GM12878 (cell line): ENCODE measurements around the gene TESPA1. TPM values are rescaled to one million over a fixed set of nuclear protein-coding genes. Genes with fewer than 3 reads are reported as not detected.

Experiments
- ATAC-seq: fragments of 200-7000 bp; cut with Tn5 transposase; 3 replicates; pipeline ENCODE4 v1.9.1; 2020; ENCODE audit warnings: mild to moderate bottlenecking, moderate library complexity
- BruUV-seq: library from RNA; stranded (reverse); fragments of 400-500 nt; replicated peaks from 2 replicates; lab custom pipeline; 2021; lab: Mats Ljungman, UMichigan
- CTCF ChIA-PET: fragments of 300-600 bp; sonication (Branson Sonifier 250); formaldehyde crosslinking; extraction: SDS; loops from one replicate; lab custom pipeline; 2021; ENCODE audit warnings: inconsistent platforms; lab: Yijun Ruan, JAX
- POLR2A ChIA-PET: fragments of 350-600 bp; formaldehyde crosslinking; extraction: SDS; loops from one replicate; lab custom pipeline; 2021; ENCODE audit warnings: inconsistent platforms; lab: Charles Lee
- RAD21 ChIA-PET: fragments of 300-600 bp; sonication (Branson Sonifier 250); formaldehyde crosslinking; loops from one replicate; lab custom pipeline; 2023; ENCODE audit warnings: antibody characterized with exemption; ENCODE audit not compliant: unreplicated experiment; lab: Charles Lee
- SMC1A ChIA-PET: fragments of 300-600 bp; sonication (Branson Sonifier 250); formaldehyde crosslinking; loops from one replicate; lab custom pipeline; 2023; ENCODE audit not compliant: unreplicated experiment, uncharacterized antibody; lab: Charles Lee
- DNase-seq: peaks from one replicate; pipeline ENCODE4 v3.0.0-alpha.2; 2011; ENCODE audit warnings: low read depth, low spot score
- FAIRE-seq: peaks from 3 replicates; lab custom pipeline; 2011; peaks lifted over from hg19 to GRCh38; lab: Jason Lieb, UNC
- H2AFZ ChIP-seq: 2 replicates; pipeline ENCODE4 v1.6.0; 2011; ENCODE audit warnings: low read depth, low read length, control low read depth; ENCODE audit not compliant: control insufficient read depth
- H3K27ac ChIP-seq: 2 replicates; pipeline ENCODE4 v1.5.1; 2011; ENCODE audit warnings: control low read depth; ENCODE audit not compliant: control insufficient read depth, insufficient read depth
- H3K27me3 ChIP-seq, 2 experiments: replicated peaks in 1 of 2; 2 replicates each; pipeline versions ENCODE4 v1.6.0 to v1.6.1; 2011; ENCODE audit warnings: low read length in 1 of 2; ENCODE audit not compliant: control insufficient read depth in 2 of 2, insufficient read depth in 2 of 2
- H3K36me3 ChIP-seq, 2 experiments: 2 replicates each; pipeline ENCODE4 v1.5.1; 2011; ENCODE audit warnings: low read length in 1 of 2; ENCODE audit not compliant: control insufficient read depth in 2 of 2, insufficient read depth in 2 of 2
- H3K4me1 ChIP-seq: 2 replicates; pipeline ENCODE4 v1.6.1; 2011; ENCODE audit warnings: mild to moderate bottlenecking, low read length, moderate library complexity, mixed read lengths; ENCODE audit not compliant: control insufficient read depth, insufficient read depth
- H3K4me2 ChIP-seq: 2 replicates; pipeline ENCODE4 v1.6.0; 2011; ENCODE audit warnings: control low read depth; ENCODE audit not compliant: control insufficient read depth, insufficient read depth
- H3K4me3 ChIP-seq: fragments of 200-600 bp; sonication (generic); 2 replicates; pipeline ENCODE4 v1.5.1; 2016
- H3K79me2 ChIP-seq: 2 replicates; pipeline ENCODE4 v1.6.0; 2011; ENCODE audit warnings: low read length; ENCODE audit not compliant: control insufficient read depth, insufficient read depth
- H3K9ac ChIP-seq: 2 replicates; pipeline ENCODE4 v1.8.0; 2011; ENCODE audit warnings: low read length, control low read depth, mixed read lengths; ENCODE audit not compliant: control insufficient read depth, insufficient read depth
- H3K9me3 ChIP-seq: replicated peaks from 3 replicates; pipeline ENCODE4 v1.5.1; 2011; ENCODE audit warnings: mild to moderate bottlenecking, low read length; ENCODE audit not compliant: control insufficient read depth, insufficient read depth
- H4K20me1 ChIP-seq: 2 replicates; pipeline ENCODE4 v1.6.0; 2011; ENCODE audit not compliant: control insufficient read depth, insufficient read depth
- ATF3 ChIP-seq: IDR thresholded peaks from 2 replicates; pipeline ENCODE4 v1.6.1; 2011; ENCODE audit warnings: low read depth, mild to moderate bottlenecking, low read length, moderate library complexity, borderline replicate concordance; ENCODE audit errors: extremely low read depth
- ATF7 ChIP-seq: fragments of 450-650 bp; IDR thresholded peaks from 2 replicates; pipeline ENCODE4 v1.6.1; 2016; ENCODE audit warnings: low read depth, mild to moderate bottlenecking
- BHLHE40 ChIP-seq, 2 experiments: fragments of 450-650 bp in 1 of 2; IDR thresholded peaks; 2 replicates each; pipeline ENCODE4 v1.6.1; 2011 to 2017; ENCODE audit warnings: low read depth in 2 of 2, borderline replicate concordance in 1 of 2, improper control_type of control experiment in 1 of 2, low read length in 1 of 2, mild to moderate bottlenecking in 1 of 2
- BRCA1 ChIP-seq: IDR thresholded peaks from 2 replicates; pipeline ENCODE4 v1.6.1; 2011; ENCODE audit warnings: low read depth, low read length, improper control_type of control experiment
- CHD2 ChIP-seq: IDR thresholded peaks from 2 replicates; pipeline ENCODE4 v1.6.1; 2011; ENCODE audit warnings: low read depth, low read length, improper control_type of control experiment, borderline replicate concordance
- CREB1 ChIP-seq: IDR thresholded peaks from 2 replicates; pipeline ENCODE4 v1.6.1; 2012; ENCODE audit warnings: low read depth, mild to moderate bottlenecking, inconsistent platforms
- ETV6 ChIP-seq, 2 experiments: fragments of 450-650 bp in 1 of 2; IDR thresholded peaks in 1 of 2; conservative IDR thresholded peaks in 1 of 2; 2 replicates each; pipeline ENCODE4 v1.6.1; 2014; ENCODE audit warnings: antibody characterized with exemption in 1 of 2, borderline replicate concordance in 1 of 2, low read depth in 1 of 2, mild to moderate bottlenecking in 1 of 2, moderate library complexity in 1 of 2
- FOXK2 ChIP-seq: fragments of 450-650 bp; IDR thresholded peaks from 2 replicates; pipeline ENCODE4 v1.6.1; 2017; ENCODE audit warnings: mild to moderate bottlenecking, moderate library complexity
- FOXM1 ChIP-seq: IDR thresholded peaks from 2 replicates; pipeline ENCODE4 v1.6.1; 2012; ENCODE audit warnings: low read depth, mild to moderate bottlenecking, inconsistent platforms, low read length, moderate library complexity
- HCFC1 ChIP-seq: fragments of 150-350 bp; IDR thresholded peaks from 2 replicates; pipeline ENCODE4 v1.6.1; 2014; ENCODE audit warnings: low read length
- JUND ChIP-seq: IDR thresholded peaks from 2 replicates; pipeline ENCODE4 v1.6.1; 2012; ENCODE audit warnings: low read depth, mild to moderate bottlenecking, low read length, improper control_type of control experiment, moderate library complexity
- NFIC ChIP-seq: IDR thresholded peaks from 2 replicates; pipeline ENCODE4 v1.6.1; 2012; ENCODE audit warnings: low read depth, mild to moderate bottlenecking, inconsistent platforms, low read length, moderate library complexity
- NR2C1 ChIP-seq: fragments of 450-650 bp; IDR thresholded peaks from 2 replicates; pipeline ENCODE4 v1.6.1; 2017; ENCODE audit warnings: antibody characterized with exemption, mild to moderate bottlenecking, moderate library complexity
- RAD21 ChIP-seq: IDR thresholded peaks from 2 replicates; pipeline ENCODE4 v1.6.1; 2011; ENCODE audit warnings: mild to moderate bottlenecking, low read depth, low read length, moderate library complexity; ENCODE audit not compliant: insufficient read depth
- RAD51 ChIP-seq: fragments of 450-650 bp; IDR thresholded peaks from 2 replicates; pipeline ENCODE4 v1.6.1; 2016; ENCODE audit warnings: moderate library complexity, mild to moderate bottlenecking, inconsistent platforms
- RFX5 ChIP-seq: IDR thresholded peaks from 2 replicates; pipeline ENCODE4 v1.6.1; 2011; ENCODE audit warnings: low read depth, low read length, improper control_type of control experiment
- SKIL ChIP-seq: fragments of 450-650 bp; IDR thresholded peaks from 2 replicates; pipeline ENCODE4 v1.6.1; 2017; ENCODE audit warnings: mild to moderate bottlenecking, low read depth, inconsistent platforms; ENCODE audit not compliant: poor library complexity, severe bottlenecking
- SMAD1 ChIP-seq: fragments of 450-650 bp; IDR thresholded peaks from 2 replicates; pipeline ENCODE4 v1.6.1; 2018; ENCODE audit warnings: mild to moderate bottlenecking, low read depth; ENCODE audit not compliant: partially characterized antibody
- SMARCA5 ChIP-seq: fragments of 450-650 bp; IDR thresholded peaks from 2 replicates; pipeline ENCODE4 v1.6.1; 2017; ENCODE audit warnings: mild to moderate bottlenecking
- SRF ChIP-seq, 2 experiments: IDR thresholded peaks; 2 replicates each; pipeline ENCODE4 v1.6.1; 2011; ENCODE audit warnings: low read depth in 2 of 2, low read length in 2 of 2, mild to moderate bottlenecking in 1 of 2, moderate library complexity in 1 of 2
- TCF3 ChIP-seq: IDR thresholded peaks from 2 replicates; pipeline ENCODE4 v1.6.1; 2012; ENCODE audit warnings: low read depth, mild to moderate bottlenecking, low read length, borderline replicate concordance; ENCODE audit not compliant: insufficient read depth
- ZNF622 ChIP-seq: fragments of 450-650 bp; IDR thresholded peaks from 2 replicates; pipeline ENCODE4 v1.6.1; 2017; ENCODE audit warnings: mild to moderate bottlenecking, inconsistent platforms
- WGBS: methylation state at CpG from one replicate; pipeline ENCODE4 v1.1.6; 2016; ENCODE audit warnings: low lambda C conversion rate; ENCODE audit not compliant: insufficient replicate concordance, insufficient coverage; ENCODE audit errors: missing lambda C conversion rate; 5-methylcytosine and 5-hydroxymethylcytosine counted together
- in situ Hi-C: fragments of 300-500 bp; cut with MboI; formaldehyde crosslinking; loops from 9 replicates; pipeline ENCODE4 v1.14.3; 2018; ENCODE audit warnings: mixed read lengths
- intact Hi-C: fragments of 100-400 bp; cut with micrococcal nuclease; formaldehyde crosslinking; loops from one replicate; pipeline ENCODE4 v1.14.2; 2022; ENCODE audit not compliant: unreplicated experiment
- polyA plus RNA-seq, 11 experiments: library from polyadenylated mRNA; depleted of rRNA in 4 of 11; unstranded in 6 of 11; stranded (reverse) in 5 of 11; fragments of >200 nt; fragmentation: Nextera tagmentation in 4 of 11; fragmentation: Illumina TruSeq in 1 of 11; extraction: Ambion mirVana in 4 of 11; extraction: Trizol in 1 of 11; gene quantifications; 1 replicate in 1 of 11; 2 replicates in 10 of 11; pipeline versions ENCODE4 v1.2.1 to v1.2.3, GENCODE V29; 2011 to 2016; ENCODE audit warnings: inconsistent platforms in 2 of 11, missing spikeins in 2 of 11, low read depth in 1 of 11
- total RNA-seq, 4 experiments: library from RNA; depleted of rRNA in 3 of 4; stranded (reverse); fragments of >200 nt in 3 of 4; fragmentation: Illumina TruSeq in 1 of 4; extraction: Trizol in 1 of 4; gene quantifications; 2 replicates each; pipeline versions ENCODE4 v1.2.1 to v1.2.3, GENCODE V29; 2013 to 2021

TESPA1 gene
- total and polyA plus RNA-seq, 10 of the 15 experiments (the other 5 are each of a cell fraction or from before 2014, with no cell fraction given): 13.8 to 56.2 (median 23.9) TPM

GRCh38 chr12:54935235-54935951 is 49.2 kb downstream of the TESPA1 start:
- SMC1A ChIA-PET: interaction anchor here (1.1 to 2.9 kb wide), 12 partner anchors 10 to 186 kb away, joined by 3 to 9 read pairs (median 4); no protein-coding TSS in a partner anchor
- FAIRE-seq (peak; percentile 65), ATAC-seq (peak; percentile 98), DNase-seq (peak; percentile 60)
- RAD21 ChIA-PET: interaction anchor here (0.6 to 2.5 kb wide), 5 partner anchors 22 to 176 kb away, joined by 3 to 8 read pairs (median 4); partner anchors contain the start of gene TESPA1
- Histone ChIP-seq H3K9me3 (no peaks in the 10 kb centered on the region; the same call in 1 of the 3 replicates), H3K4me3 (no peak overlapping the region), H3K9ac (no peak overlapping the region), H3K4me2 (0 out of 2 replicates have a peak overlapping the region, but pooled peaks have one; percentile 28), H3K36me3 (no peaks in the 10 kb centered on the region), H3K27me3 (no peaks in the 10 kb centered on the region), H3K79me2 (no peaks in the 10 kb centered on the region), H3K4me1 (peaks cover 5% of the 10 kb centered on the region), H2AFZ (peak overlapping the region; percentile 71), H4K20me1 (no peaks in the 10 kb centered on the region), H3K27ac (peak overlapping the region; percentile 60)
- in situ Hi-C loops (loop anchor here (5.0 kb wide), 1 partner anchor 83 kb away; the partner anchor contains the start of gene MUCL1), intact Hi-C loops (loop anchor here (5.0 kb wide), 1 partner anchor 78 kb away; no protein-coding TSS in a partner anchor)
- 3% methylated on average over 5 of the region's 5 CpGs for WGBS
- CTCF ChIA-PET: interaction anchor here (0.7 to 3.1 kb wide), 16 partner anchors 10 to 337 kb away, joined by 3 to 19 read pairs (median 3); no protein-coding TSS in a partner anchor
- no TSS peak for BruUV-seq
- POLR2A ChIA-PET: interaction anchor here (1.1 kb wide), 1 partner anchor 50 kb away, joined by 3 read pairs; no protein-coding TSS in a partner anchor
- no peak for TF ChIP-seq TCF3
- TF ChIP-seq FOXK2: no peak
- peak; percentile 63 for TF ChIP-seq RAD21
- TF ChIP-seq JUND: no peak
- no peak for TF ChIP-seq RFX5
- TF ChIP-seq ATF3: no peak
- 0 out of 2 replicates have a peak, but pooled peaks have one; percentile 46 for TF ChIP-seq FOXM1
- TF ChIP-seq ZNF622: no peak
- 0 out of 2 replicates have a peak, but pooled peaks have one; percentile 15 for TF ChIP-seq RAD51
- TF ChIP-seq NFIC: peak; percentile 19; the same call in 1 of the 2 replicates
- no peak for TF ChIP-seq ETV6 (conservative IDR thresholded peaks at IDR 0.05 in 1 of 2, IDR thresholded peaks at IDR 0.05 in 1 of 2; ENCODE audit: borderline replicate concordance in 1 of 2, low read depth in 1 of 2)
- peak; percentile 59 for TF ChIP-seq CREB1
- TF ChIP-seq SMAD1: no peak
- no peak for TF ChIP-seq HCFC1
- no peak for TF ChIP-seq BRCA1
- TF ChIP-seq ATF7: 0 out of 2 replicates have a peak, but pooled peaks have one; percentile 18
- peak; percentile 58 for TF ChIP-seq SKIL
- no peak for TF ChIP-seq BHLHE40 (IDR thresholded peaks at IDR 0.05; ENCODE audit: borderline replicate concordance in 1 of 2, low read depth in 2 of 2, low read length in 1 of 2)
- TF ChIP-seq SRF (IDR thresholded peaks at IDR 0.05; ENCODE audit: low read depth in 2 of 2, low read length in 2 of 2): no peak
- TF ChIP-seq SMARCA5: no peak
- TF ChIP-seq CHD2: no peak
- no peak for TF ChIP-seq NR2C1
